NCI-H1930 (cell line): ENCODE data around the gene RARS1.
"Not testable (repeated sequence)": the region's sequence is repeated elsewhere in the genome, so short reads cannot be mapped to it uniquely, and the experiment has no call there.

Experiments used
- DNase-seq, 2 experiments: peaks; one replicate each; lab custom pipeline; 2025; lab: John Stamatoyannopoulos, UW

Gene RARS1

DNA sequence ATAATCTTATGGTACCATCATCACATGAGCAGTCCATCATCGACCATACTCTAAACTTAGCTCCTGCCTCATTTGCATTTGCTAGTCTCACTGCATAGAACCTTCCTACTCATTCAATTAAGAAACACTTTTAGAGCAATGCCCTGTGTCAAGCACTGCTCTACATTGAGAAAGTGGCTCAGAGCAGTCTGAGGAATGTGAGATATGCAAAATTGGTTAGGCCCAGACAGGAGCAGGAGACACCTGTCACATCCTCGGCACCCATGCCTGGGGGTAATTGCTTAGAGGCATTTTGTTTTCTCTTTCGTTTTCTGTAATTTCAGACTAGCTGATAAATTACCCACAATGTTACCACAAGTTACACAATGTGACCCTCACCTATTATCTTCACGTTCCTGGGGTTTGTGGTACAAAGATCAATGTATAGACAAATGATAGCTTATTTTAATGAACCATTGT, 4.9 kb upstream of the RARS1 start:
- DNase-seq, result no peak

DNA sequence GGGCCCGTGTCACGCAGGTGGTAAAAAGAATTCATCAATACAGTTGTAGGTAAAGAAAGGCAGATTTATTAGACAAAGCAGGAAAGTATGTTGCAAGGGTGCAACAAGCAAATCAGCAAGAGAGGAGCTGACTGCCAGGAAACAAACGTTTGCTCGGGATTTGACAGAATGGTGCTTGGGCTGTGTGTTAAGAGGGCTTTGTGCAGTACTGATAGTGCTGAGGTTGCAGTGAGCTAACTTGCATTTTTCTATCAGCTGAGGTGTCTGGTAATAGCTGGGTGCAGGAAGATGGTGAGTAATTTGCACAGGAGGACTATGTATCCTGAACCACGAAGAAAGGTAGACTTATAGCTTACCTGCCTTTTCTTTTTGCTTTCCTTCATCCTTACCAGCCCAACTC, 3.9 kb upstream of the RARS1 start:
- no peak for DNase-seq

DNA sequence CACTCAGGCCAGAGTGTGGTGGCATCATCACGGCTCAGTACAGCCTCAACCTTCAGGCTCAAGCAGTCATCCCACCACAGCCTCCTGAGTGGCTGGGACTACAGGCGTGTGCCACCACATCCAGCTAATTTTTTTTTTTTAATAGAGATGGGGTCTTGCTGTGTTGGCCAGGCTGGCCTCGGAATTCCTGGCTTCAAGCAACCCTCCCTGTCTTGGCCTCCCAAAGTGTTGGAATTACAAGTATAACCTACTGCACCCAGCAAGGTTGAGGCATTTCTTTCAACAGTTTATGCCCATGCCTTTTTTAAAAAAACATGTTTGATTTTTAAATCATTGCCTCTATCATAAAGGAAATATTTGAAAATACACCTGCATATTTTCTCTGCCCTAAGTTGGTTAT, 2.8 kb downstream of the RARS1 start:
- DNase-seq, result no peak

DNA sequence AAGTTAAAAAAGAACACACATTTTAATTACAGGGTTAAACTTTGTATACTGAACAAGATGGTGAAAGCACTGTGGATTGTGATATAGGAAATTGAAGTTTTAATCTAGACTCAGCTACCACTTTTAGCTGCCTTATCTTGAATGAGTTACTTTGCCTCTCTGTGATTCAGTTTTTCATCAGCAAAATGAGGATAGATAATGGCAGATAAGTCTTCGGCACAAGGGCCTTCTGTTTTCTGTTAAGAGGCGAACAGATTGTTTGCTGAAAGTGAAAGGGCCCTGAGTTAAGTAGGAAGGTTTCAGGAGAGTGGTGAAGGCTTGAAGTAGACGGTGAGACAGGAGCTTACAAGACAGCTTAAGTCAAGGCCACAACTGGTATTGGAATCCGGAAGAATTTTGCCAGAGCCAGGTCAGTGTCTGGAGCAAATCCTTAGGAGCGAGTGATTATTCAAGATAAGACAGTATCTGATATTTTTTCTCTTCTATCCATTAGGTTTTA, 7.8 kb downstream of the RARS1 start:
- no peak for DNase-seq

DNA sequence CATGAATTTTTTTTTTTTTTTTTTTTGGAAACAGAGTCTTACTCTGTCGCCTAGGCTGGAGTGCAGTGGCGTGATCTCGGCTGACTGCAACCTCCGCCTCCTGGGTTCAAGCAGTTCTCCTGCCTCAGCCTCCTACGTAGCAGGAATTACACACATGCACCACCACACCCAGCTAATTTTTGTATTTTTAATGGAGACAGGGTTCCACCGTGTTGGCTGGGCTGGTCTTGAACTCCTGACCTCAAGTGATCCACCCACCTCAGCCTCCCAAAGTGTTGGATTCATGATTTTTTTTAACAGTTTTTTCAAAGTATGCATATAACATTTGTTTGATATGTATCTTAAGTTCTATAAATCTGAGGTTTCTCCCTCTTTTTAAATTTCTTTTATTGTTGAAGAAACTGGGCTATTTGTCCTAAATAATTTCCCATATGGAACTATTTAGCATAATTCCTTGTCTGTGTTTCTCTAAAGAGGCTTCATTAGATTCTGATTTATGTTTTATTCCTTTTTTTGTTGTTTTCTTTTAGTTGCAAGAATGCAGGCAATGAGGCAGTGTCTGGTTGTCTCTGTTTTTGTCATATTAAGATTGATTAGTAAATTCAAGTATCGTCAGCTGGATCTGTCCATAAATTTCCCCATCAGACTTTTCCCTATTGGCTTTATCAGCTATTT, 16.4 kb downstream of the RARS1 start:
- no peak for DNase-seq

DNA sequence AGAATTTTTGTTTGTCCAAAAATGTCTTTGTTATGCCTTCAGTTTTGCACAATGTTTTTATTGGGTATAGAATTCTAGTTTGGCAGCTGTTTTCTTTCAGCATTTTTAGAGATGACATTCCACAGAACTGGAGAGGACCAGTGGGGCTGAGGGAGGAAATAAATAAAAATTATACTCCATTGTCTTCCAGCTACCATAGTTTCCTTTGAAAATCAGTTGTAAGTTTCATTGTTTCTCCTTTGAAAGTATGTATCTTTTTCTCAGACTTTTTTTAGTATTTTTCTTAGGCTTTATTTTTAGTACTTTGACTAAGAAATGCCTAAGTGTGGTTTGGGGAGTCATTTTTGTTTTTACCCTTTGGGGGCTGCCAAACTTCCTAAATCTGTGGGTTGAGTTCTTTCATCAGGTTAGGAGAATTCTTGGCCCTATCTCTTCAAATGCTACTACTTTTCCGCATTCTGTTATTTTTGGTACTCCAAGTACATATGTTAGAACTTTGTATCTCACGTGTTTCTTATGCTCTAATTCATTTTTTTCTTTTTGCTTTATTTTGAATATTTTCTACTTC, 27.7 kb downstream of the RARS1 start:
- DNase-seq, result no peak

DNA sequence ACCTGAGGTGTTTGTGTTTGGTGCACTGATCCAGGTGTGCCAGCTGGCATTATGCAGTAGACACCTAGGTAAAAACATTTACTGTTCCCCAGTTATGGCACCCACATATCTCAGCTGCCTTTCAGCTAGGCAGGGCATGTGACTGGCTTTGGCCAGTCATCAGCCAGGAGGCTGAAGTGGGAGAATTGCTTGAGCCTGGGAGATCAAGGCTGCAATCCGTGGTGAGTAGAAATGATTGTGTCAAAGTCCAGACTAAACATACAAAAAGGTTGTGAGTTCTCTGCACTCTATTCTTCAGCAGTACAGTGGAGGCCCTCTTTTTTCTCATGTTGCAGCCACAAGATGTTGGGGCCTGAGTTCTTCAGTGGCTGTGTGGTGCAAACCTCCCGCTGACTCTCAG, 39.6 kb downstream of the RARS1 start:
- DNase-seq, result no peak

DNA sequence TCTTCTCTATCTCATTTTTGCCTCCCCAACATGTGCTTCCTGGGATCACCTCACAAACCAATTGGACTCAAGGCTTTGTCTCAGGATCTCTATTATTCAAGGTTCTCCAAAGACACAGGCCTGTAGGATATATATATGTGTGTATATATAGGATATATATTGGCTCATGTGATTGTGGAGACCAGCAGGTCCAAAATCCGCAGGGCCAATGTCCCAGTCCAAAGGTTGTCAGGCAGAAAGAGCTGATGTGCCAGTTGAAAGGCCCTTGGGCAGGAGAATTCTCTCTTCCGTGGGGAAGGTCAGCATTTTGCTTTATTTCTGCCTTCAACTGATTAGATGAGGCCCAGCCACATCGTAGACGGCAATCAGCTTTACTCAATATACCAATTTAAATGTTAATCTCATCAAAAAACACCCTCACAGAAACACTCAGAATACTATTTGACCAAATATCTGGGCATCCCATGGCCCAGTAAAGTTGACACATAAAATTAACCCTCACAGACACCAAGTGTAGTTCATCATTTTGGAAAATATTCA, 41.6 kb downstream of the RARS1 start:
- DNase-seq, result no peak

DNA sequence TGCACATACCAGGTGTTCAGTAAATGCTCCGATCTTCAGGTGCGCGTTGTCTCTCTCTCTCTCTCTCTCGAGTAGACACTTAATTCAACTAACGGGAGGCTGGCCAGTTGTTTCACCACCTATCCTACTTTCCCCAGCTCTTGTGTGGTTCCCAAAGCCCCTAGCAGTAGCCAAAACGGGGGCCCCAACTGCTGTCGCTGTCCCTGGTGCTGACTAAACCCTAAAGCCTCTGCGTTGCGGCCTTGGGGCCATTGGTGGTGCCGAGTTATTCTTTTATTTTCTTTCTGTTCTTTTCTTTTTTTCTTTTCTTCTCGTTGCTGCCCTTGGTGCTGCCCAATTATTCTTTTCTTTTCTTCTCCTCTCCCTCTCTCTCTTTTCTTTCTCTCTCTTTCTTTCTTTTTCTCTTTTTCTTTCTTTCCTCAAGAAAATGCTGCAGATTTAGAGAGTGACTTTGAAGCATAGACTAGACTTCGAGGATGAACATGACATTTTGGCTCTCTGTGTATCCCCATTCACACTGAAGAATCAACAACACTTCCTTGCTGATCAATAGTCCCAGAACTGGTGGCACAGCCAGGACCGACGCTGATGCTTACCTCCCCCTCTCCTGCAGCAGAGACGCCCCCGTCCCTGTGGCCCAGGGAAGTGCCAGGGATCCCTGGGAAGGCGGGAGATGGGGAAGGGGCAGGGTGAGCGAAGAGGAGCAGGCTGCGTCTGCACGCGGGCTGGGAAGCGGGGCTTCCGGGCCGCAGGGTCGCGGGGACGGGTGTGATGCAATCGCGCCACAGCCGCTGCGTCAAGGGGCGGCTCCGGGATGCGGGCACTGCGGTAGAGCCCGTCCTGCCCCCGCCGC, 42.5 kb downstream of the RARS1 start, which contains the start of gene FBLL1:
Gene FBLL1 (plus strand): TSS at position 785 of the 853 bp plus-strand sequence. CDS start 200 bp downstream, outside the sequence.
- peak; percentile 18 to 28 for DNase-seq

DNA sequence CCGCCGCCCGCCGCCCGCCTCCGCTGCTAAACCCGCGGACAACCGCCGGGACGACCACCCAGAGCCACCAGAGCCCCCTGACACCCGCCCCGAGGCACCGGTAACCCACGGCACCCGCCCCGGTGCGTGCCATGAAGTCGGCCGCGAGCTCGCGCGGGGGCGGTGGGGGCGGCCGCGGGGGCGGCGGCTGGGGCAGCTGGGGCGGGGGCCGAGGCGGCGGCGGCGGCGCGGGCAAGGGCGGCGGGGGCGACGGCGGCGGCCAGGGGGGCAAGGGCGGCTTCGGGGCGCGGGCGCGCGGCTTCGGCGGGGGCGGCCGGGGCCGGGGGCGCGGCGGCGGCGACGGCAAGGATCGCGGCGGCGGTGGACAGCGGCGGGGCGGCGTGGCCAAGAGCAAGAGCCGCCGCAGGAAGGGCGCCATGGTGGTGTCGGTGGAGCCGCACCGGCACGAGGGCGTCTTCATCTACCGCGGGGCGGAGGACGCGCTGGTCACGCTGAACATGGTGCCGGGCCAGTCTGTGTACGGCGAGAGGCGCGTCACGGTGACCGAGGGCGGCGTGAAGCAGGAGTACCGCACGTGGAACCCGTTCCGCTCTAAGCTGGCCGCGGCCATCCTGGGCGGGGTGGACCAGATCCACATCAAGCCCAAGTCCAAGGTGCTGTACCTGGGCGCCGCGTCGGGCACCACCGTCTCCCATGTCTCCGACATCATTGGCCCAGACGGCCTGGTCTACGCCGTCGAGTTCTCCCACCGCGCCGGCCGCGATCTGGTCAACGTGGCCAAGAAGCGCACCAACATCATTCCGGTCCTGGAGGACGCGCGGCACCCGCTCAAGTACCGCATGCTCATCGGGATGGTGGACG, 43.3 kb downstream of the RARS1 start:
- no peak for DNase-seq

DNA sequence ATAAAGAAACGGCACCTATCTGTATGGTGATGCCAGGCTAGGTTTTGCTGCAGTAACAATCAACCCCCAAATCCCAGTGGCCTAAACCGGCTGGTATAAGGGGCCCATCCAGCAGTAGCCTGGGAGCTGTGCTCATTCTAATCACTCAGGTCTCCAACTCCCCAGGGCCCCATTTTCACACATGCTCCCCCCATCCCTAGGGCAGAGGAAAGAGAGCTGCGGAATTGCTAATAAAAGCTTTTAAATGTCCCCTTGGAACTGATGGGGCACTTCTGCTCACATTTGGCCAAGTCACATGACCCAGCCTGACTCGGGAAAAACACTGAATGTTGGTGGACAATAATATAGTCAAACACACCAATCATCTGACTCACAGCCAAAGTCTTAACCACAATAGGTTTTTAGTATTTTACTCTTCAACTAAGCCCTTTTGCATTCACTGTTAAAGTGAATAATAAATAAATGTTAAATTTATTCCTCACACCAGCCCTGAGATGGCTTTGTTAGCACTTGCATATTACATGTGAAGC, 44.4 kb downstream of the RARS1 start:
- no peak for DNase-seq

DNA sequence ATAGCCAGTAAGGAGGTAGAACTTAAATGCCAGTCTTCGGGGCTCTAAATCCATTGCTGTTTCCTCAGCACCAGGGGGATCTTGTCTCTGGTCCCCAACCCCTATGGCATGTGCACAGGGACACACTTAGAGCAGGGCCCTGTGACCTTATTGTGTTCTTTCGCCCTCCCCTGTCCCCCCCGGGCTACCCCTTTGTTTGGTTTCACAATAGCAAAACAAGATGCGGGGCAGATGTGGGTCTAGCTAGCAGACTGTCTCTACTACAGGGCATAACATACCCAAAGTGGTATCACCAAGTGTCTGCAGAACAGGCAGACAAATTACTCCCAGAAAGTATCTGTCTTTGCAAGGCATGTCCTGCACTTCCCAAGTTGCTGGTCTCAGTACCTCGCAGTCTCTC, 44.9 kb downstream of the RARS1 start:
- DNase-seq, result no peak

DNA sequence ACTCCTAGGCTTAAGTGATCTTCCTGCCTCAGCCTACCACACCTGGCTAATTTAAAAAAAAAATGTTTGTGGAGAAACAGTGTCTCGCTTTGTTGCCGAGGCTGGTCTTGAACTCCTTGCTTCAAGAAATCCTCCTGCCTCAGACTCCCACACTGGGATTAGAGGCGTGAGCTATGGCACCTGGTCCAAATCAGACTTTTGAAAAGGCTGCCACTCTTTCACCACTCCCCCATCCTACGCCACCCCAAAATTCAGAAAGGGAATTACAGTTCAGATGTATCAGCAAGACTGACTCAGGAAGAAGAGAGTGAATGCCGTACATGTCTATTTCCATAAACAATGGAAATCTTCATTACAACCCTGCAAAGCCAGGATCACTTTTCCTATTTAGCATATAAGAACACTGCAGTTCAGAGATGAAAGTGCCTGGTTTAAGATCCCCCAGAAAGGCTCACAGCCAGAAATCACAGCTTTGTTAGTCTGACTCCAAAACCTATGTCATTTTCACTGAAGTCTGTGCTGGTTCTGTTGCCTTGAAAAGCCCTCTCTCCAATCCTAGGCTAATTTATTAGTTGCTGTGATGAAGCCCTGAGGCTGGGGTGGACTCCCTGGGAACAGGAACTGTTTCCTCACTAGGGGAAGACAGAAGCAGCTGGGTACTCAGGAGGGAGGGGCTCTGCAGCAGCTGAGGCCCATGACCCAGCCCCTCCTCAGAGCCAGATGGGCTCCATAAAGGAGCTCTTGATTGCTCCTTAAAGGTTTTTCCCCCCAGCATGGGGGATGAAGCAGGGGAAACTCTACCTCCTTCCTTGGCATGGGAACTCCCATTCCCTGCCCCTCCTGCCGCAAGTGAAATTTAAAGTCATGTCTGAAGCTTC, 46.0 kb downstream of the RARS1 start:
- no peak for DNase-seq

DNA sequence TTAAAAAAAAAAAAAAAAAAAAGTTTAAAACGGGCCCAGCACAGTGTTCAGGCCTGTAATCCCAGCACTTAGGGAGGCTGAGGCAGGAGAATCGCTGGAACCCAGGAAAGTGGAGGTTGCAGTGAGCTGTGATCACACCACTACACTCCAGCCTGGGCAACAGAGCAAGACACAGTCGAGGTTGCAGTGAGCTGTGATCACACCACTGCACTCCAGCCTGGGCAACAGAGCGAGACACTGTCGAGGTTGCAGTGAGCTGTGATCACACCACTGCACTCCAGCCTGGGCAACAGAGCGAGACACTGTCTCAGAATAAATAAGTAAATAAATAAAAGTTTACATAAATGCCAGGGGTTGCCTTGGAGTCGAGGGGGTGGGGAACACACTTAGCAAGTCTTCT, 48.1 kb downstream of the RARS1 start:
- DNase-seq, result not testable (repeated sequence)

DNA sequence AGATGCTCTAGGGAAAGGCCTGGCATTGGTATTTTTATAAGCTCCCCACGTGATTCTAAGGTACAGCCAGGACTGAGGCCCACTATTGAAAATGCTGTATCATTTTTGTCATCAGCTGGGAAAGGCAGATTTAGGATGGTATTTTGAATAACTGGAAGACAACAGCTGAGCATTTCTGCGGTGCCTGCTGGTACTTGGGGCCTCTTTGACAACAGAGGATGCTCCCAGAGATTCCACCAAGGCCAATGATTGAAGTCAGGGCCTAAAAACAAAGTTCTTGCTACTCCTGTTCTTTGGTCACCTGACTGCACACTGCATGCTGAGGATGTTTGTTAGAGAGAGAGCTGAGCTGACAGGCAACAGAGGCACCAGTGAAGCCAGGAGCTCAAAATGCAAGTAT, 50.9 kb downstream of the RARS1 start:
- no peak for DNase-seq

DNA sequence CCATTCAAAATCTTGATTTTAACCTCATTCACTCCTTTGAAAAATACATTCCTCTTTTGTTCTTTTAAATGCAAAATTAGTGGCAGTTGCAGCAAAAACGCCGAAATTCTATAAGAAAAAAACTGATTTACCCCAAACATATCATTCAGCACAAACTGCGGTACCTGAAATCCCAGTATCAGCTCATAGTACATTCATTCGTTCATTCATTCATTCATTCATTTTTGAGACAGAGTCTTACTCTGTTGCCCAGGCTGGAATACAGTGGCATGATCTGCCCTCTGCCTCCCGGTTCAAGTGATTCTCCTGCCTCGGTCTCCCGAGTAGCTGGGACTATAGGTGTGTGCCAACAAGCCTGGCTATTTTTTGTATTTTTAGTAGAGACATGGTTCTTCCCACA, 63.3 kb downstream of the RARS1 start:
- no peak for DNase-seq

DNA sequence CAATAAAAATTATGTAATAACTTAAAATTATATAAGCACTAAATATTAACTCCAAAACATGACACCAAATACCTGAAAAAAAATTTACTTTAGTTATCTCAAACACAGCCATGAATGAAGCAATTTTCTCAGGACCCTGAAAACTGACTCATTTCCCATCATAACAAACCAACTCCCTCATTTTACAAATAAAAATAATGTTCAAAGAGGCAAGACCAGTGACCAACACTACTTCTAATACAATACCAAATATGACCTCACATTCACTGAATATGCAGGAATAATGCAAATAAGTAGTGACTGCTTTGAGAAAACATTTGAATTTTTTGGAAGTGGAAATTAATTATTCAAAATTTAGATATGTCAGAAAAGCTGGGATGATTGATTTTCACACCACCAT, 64.4 kb downstream of the RARS1 start:
- no peak for DNase-seq

DNA sequence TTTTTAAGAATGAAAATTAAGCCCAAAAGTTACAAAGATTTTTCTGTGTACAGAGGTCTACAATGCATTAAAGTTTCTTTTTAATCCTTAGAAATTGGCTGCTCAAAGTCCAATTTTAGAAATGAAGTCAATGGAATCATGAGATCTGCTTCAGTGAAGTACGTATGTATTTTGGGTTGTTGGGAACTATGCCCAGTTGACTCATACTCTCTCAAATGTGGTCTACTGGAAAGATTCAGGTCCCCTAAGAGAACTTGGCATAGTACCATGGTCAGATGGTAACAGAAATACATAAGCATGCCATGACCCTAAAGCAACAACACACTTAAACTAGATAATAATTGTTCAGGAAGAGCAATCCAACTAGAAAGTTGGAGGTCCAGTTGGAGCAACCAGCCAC, 65.9 kb downstream of the RARS1 start:
- DNase-seq, result no peak

DNA sequence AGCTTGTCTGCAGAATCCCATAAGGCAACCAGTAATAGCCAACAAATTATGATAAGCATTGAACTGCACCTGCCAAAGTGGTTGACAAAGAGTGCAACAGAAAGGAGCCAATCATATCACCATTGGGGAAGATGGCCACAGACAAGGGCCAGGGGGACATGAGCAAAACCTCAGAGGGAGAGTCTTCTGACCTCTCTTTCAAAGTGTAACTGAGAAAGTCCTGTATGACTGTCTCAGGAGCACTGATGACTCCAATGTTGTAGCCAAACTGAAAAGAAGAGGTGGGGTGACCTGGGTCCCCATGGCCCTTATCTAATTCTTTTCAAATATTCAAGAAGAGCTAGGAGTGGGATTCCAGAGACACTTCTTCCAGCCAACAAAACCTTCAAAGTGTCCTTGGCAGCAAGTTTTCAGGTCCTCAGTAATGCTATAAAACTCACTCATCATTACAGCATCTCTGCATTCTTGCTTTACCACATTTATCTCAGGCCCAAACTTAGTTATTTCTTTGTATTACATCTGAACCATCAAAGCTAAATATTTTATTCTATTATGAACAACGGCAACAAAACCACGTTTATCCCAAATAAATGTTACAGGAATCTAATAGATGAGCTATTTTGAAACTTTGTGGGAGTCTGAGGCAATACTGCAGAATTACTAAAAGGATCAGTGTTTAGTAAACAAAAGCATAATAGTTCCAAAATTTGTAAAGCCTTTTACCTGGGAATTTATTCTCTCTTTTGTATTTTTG, 67.3 kb downstream of the RARS1 start:
- no peak for DNase-seq

DNA sequence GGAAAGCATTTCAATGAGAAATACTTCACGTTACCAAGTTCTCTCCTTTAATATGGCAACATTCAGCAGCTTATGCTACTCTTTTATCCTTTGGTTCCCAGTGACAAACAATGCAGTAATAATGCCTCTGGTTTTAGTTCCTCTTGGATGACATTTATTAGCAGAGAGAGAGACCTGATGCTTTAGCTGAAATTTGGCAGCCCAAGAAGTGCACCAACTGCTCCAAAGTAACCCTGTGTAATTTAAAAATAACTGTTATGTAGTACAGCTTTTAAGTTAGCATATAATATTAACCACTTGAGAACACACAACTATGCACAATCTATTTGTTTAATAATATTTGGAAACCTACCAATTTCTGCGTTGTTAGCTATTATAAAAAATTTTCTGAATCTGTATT, 71.1 kb downstream of the RARS1 start:
- no peak for DNase-seq
